Heart right ventricle (tissue), 16 donors: ENCODE data around the gene IFIT1. TPM values are rescaled to one million over a fixed set of nuclear protein-coding genes. Genes with fewer than 3 reads are reported as not detected.
A peak's percentile ranks its signal among the peaks of the same experiment; 100 is the strongest.

Experiments used
- ATAC-seq, 8 donors: fragments of 200-7000 bp; cut with Tn5 transposase; one replicate each; pipeline ENCODE4 v1.9.1; 2020; ENCODE audit warnings: mild to moderate bottlenecking in 8 of 8, moderate library complexity in 8 of 8, moderate number of reproducible peaks in 1 of 8
- DNase-seq, 2 donors: peaks; one replicate each; pipeline ENCODE4 v3.0.0-alpha.2; 2020
- H3K27ac ChIP-seq, 10 donors: fragments of 200-600 bp; sonication (generic) in 2 of 10; one replicate each; pipeline versions ENCODE4 v1.5.0 to v1.8.0; 2020 to 2022; ENCODE audit warnings: mild to moderate bottlenecking in 3 of 10
- H3K27me3 ChIP-seq, 7 donors: fragments of 200-600 bp; one replicate each; pipeline ENCODE4 v1.8.0; 2021 to 2022; ENCODE audit warnings: mild to moderate bottlenecking in 2 of 7
- H3K36me3 ChIP-seq, 9 donors: fragments of 200-600 bp; sonication (generic) in 1 of 9; one replicate each; pipeline versions ENCODE4 v1.5.0 to v1.8.0; 2020 to 2022; ENCODE audit warnings: mild to moderate bottlenecking in 2 of 9
- H3K4me1 ChIP-seq, 9 donors: fragments of 200-600 bp; sonication (generic) in 1 of 9; one replicate each; pipeline versions ENCODE4 v1.5.0 to v1.8.0; 2020 to 2022; ENCODE audit warnings: mild to moderate bottlenecking in 4 of 9
- H3K4me3 ChIP-seq, 10 donors: fragments of 200-600 bp; sonication (generic) in 2 of 10; one replicate each; pipeline versions ENCODE4 v1.5.0 to v1.8.0; 2020 to 2022; ENCODE audit warnings: mild to moderate bottlenecking in 7 of 10, moderate library complexity in 2 of 10
- H3K9me3 ChIP-seq, 11 donors: fragments of 200-600 bp in 10 of 11; sonication (generic) in 2 of 11; one replicate each; pipeline versions ENCODE4 v1.5.0 to v1.8.0; 2013 to 2022; ENCODE audit warnings: mild to moderate bottlenecking in 2 of 11, control low read depth in 1 of 11, moderate library complexity in 1 of 11
- WGBS, 2 donors: extraction: QIAGEN DNeasy Blood & Tissue Kit; methylation state at CpG; one replicate each; pipeline ENCODE4 v1.1.7; 2013; ENCODE audit warnings: inconsistent platforms in 1 of 2; 5-methylcytosine and 5-hydroxymethylcytosine counted together
- intact Hi-C, 10 donors: fragments of 100-400 bp; cut with DNase I; formaldehyde crosslinking; loops; one replicate each; pipeline versions ENCODE4 v1.11.1 to v1.14.2; 2022
- polyA plus RNA-seq, 2 donors: library from polyadenylated mRNA; stranded (reverse); fragments of 200-250 nt; gene quantifications; one replicate each; pipeline ENCODE4 v1.2.3, GENCODE V29; 2013
- total RNA-seq, 10 donors: library from RNA; stranded (reverse); fragmentation: NEBNext Ultra II Directional in 3 of 10; extraction: Animal tissue kit (Norgen Biotek cat#: 25700) in 3 of 10; gene quantifications; one replicate each; pipeline versions ENCODE4 v1.2.1 to v1.2.4, GENCODE V29; 2021 to 2023
- TF ChIP-seq, protein P1 (sequence below), 9 donors: fragments of 200-600 bp; sonication (generic) in 2 of 9; IDR thresholded peaks; one replicate each; pipeline versions ENCODE4 v1.5.0 to v1.8.0; 2021 to 2022; ENCODE audit warnings: antibody characterized with exemption in 9 of 9, mild to moderate bottlenecking in 5 of 9, moderate library complexity in 1 of 9
- donor health status: Arrhythmogenic right ventricular cardiomyopathy.
- donor health status: ischemic (EF 13 %, LVEDD 7.1; RV severe dilation, severe dysfunction).
- donor health status: healthy with polysubstance abuse.
- donor health status: DM: no; HTN: yes; CAD: no.
- donor health status: DM: no; HTN: no; CAD: no.
- donor health status: ischemic (EF 25% LVEDD 6.9; RV normal size, moderate dysfunction).
- donor health status: ischemic (EF 25% LVEDD 5.7; RV mildly dilated, moderate dysfunction).
- donor health status: healthy.
- donor health status: DM: yes; HTN: yes; CAD: no.
- donor health status: Ischemic cardiomyopathy.
- donor health status: ischemic (EF 35%, LVEDD 5.7; RV mildly dilated, moderate dysfunction).
- donor health status: nonischemic (EF 11% LVEDD 7.7; RV severe dilation, severe dysfunction).
- donor health status: DM: yes; HTN: yes; CAD: no.
- donor health status: PGD.
- donor health status: ischemic (EF 29% LVEDD 5.4; RV normal size, mild dysfunction).
- donor health status: nonischemic (EF 23%, LVEDD 6.1; RV moderate dilation, normal function).

Gene IFIT1
- total and polyA plus RNA-seq, 12 donors: 5.1 to 50.1 (median 27.8) TPM

DNA sequence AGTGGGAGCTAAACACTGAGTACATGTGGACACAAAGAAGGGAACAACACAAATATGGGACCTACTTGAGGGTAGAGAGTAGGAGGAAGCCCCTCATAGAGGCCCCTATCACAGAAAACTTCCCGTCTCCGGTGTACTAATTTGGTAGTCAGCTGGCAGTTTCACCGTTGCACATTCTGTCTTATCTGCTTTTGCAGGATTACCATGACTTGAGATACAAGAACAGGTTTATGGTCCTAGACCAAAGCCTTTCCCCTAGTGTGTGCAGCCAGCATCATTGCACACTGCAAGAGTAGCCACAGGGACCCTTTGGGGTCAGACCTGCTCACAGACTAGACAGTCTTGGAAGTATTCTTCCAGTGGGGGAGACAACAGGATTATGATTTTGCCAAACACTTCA lies 20.4 kb upstream of the IFIT1 start:
- Histone ChIP-seq H3K27ac (no peak overlapping the region), H3K4me3 (no peak overlapping the region), H3K27me3 (no peaks in the 10 kb centered on the region), H3K4me1 (peaks cover 12 to 53% (median 35%) of the 10 kb centered on the region in 9 donors), H3K9me3 (no peaks in the 10 kb centered on the region), H3K36me3 (no peaks in the 10 kb centered on the region)
- intact Hi-C loops: loop anchor here in 1 of 10 donors (5.0 kb wide), 1 partner anchor 115 kb away; no protein-coding TSS in a partner anchor
- WGBS, 2 donors: 36 to 56% methylated on average over 3 of the region's 3 CpGs
- TF ChIP-seq, protein P1, sequence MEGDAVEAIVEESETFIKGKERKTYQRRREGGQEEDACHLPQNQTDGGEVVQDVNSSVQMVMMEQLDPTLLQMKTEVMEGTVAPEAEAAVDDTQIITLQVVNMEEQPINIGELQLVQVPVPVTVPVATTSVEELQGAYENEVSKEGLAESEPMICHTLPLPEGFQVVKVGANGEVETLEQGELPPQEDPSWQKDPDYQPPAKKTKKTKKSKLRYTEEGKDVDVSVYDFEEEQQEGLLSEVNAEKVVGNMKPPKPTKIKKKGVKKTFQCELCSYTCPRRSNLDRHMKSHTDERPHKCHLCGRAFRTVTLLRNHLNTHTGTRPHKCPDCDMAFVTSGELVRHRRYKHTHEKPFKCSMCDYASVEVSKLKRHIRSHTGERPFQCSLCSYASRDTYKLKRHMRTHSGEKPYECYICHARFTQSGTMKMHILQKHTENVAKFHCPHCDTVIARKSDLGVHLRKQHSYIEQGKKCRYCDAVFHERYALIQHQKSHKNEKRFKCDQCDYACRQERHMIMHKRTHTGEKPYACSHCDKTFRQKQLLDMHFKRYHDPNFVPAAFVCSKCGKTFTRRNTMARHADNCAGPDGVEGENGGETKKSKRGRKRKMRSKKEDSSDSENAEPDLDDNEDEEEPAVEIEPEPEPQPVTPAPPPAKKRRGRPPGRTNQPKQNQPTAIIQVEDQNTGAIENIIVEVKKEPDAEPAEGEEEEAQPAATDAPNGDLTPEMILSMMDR (IDR thresholded peaks at IDR 0.05): no peak
- DNase-seq: no peak
- no peak for ATAC-seq

DNA sequence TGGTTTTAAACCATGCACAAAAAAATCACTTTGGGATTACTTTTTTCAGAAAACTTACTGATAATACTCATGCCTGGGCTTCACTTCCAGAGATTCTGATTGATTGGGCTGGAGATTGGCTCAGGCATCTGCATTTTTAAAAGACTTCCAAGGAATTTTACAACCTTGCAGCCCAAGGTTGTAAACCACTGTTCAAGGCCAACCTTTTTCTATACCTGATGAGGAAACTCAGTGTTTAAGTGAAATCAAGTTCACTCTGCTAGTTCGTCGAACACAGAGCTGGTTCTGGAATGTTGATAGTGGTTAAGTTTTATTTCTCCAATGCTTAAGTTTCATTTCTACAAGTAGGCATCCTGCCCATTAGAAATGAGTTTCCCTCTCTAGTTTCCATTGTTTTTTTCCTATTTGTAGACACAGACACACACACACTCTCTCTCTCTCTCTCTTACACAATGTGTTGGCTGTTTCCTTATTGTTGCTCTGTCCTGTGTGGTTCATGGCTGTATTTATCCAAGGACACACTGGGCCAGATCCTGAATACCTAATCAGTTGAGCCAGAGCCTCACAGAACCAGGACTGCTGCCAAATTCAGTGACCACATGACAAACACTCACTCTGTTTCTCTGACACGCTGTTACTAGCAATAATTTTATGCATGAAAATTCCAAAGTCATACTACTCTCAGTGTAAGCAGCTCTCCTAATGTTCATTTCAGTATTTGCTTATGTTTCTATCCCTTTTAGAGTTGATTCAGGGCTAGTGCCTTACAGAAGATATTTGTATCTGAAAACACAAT lies 18.3 kb upstream of the IFIT1 start:
- TF ChIP-seq, protein P1 (IDR thresholded peaks at IDR 0.05): no peak
- peak overlapping the region in 3 of 10 donors; percentile 12 to 23 (median 13) for H3K4me3 ChIP-seq
- H3K27ac ChIP-seq: peak overlapping the region; percentile 54 to 89 (median 84)
- no peaks in the 10 kb centered on the region for H3K36me3 ChIP-seq
- WGBS, 2 donors: 5 to 6% methylated on average over 3 of the region's 3 CpGs
- H3K9me3 ChIP-seq: no peaks in the 10 kb centered on the region
- intact Hi-C loops: loop anchor here in 3 of 10 donors (2.0 to 5.0 kb wide), 3 partner anchors 15 to 117 kb away; partner anchors contain the start of gene IFIT5 (in 1 of the 3)
- H3K4me1 ChIP-seq: peaks cover 12 to 38% (median 28%) of the 10 kb centered on the region in 9 donors
- peak; percentile 94 to 99 (median 98) for ATAC-seq
- no peaks in the 10 kb centered on the region for H3K27me3 ChIP-seq
- DNase-seq: peak; percentile 52 to 92

DNA sequence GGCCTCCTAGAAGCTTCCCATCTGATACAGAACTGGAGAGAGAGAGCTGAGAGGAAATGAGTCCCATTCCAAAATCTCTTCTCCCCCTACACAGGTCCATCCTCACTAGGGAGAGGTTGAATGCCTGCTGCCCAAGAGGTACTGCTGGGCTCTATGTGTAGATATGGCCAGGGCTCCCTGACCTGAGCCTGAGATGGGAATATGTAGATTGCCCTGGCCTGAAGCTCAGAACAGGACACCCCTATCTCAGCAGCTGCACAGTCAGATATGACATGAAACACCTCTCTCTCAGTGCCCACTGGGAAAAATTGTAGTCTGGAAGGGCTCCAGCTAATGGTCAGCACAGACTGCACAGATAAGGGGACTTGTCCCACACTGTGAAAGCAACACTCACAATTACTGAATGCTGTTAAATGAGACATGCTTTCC lies 17.7 kb upstream of the IFIT1 start:
- intact Hi-C loops: loop anchor here in 3 of 10 donors (2.0 to 5.0 kb wide), 3 partner anchors 14 to 117 kb away; partner anchors contain the start of gene IFIT5 (in 1 of the 3)
- H3K36me3 ChIP-seq: no peaks in the 10 kb centered on the region
- H3K9me3 ChIP-seq: no peaks in the 10 kb centered on the region
- peak overlapping the region in 1 of 10 donors; percentile 23 for H3K4me3 ChIP-seq
- no peaks in the 10 kb centered on the region for H3K27me3 ChIP-seq
- DNase-seq (no peak), ATAC-seq (peak; percentile 13 to 69 (median 52))
- peak overlapping the region; percentile 54 to 89 (median 84) for H3K27ac ChIP-seq
- H3K4me1 ChIP-seq: peaks cover 10 to 33% (median 24%) of the 10 kb centered on the region in 9 donors
- TF ChIP-seq, protein P1 (IDR thresholded peaks at IDR 0.05): no peak

DNA sequence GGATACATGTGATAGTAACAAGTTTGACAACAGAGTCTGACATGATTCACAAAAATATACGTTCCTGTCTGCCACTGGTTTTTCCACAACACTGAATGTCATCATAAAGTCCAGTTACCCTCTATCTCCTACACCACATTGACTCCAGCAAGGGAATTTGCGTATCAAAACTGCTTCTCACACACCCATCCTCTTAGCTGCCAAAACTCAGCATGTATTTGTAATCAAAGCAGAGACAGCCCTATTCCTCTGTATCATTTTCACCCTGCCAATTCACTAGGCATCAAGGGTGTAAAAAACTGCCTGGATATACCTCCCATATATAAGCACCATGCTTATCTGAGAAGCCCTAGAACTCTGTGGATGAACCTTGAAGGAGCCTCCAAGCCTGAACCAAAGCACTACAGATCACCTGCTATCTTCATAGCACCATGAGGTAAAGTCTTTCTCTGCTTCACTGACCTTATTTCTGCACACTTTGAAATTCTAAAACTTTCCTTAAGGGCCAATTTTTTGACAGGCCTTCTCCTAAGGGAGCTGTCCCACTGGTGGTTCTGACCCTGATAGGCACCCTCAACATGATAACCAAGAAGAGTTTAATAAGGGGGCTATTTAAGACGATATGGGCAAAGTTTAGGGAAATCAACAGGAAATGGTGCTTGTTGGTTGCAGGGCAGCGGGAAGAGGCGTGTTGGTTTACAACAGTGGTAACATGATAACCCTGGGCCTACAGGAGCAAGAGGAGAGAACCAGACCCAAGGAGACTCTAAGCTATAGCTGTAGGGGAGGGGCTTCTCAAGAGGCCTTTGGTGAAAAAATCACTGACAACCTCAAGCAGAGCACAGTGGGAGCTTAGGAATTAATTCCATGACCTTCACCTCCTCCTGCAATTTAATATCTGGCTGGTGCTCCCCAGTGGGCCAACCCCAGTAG lies 14.5 kb upstream of the IFIT1 start, which contains the start of gene IFIT1B:
Gene IFIT1B (plus strand): TSS at position 352 of the 933 bp plus-strand sequence. CDS start 80 bp downstream, at position 432.
- H3K27ac ChIP-seq: no peak within 1 kb of the TSS
- 91 to 96% methylated on average over 5 of the region's 5 CpGs for WGBS, 2 donors
- no peaks in the 10 kb centered on the region for H3K27me3 ChIP-seq
- TF ChIP-seq, protein P1 (IDR thresholded peaks at IDR 0.05): no peak
- no peaks in the 10 kb centered on the region for H3K9me3 ChIP-seq
- intact Hi-C loops: no loop called here
- peaks cover 10 to 28% (median 23%) of the 10 kb centered on the region in 9 donors for H3K4me1 ChIP-seq
- ATAC-seq (no peak), DNase-seq (no peak)
- no peak within 1 kb of the TSS for H3K4me3 ChIP-seq
- H3K36me3 ChIP-seq: no peaks in the 10 kb centered on the region
